Embryonic facial prominence (tissue), 1 donor: ENCODE measurements around the gene TUBB4A.
"Not testable (repeated sequence)": the region's sequence is repeated elsewhere in the genome, so short reads cannot be mapped to it uniquely, and the experiment has no call there.

Experiments
- DNase-seq: peaks from one replicate; pipeline ENCODE4 v3.0.0-alpha.2; 2016; ENCODE audit errors: extremely low spot score

The TUBB4A gene

DNA sequence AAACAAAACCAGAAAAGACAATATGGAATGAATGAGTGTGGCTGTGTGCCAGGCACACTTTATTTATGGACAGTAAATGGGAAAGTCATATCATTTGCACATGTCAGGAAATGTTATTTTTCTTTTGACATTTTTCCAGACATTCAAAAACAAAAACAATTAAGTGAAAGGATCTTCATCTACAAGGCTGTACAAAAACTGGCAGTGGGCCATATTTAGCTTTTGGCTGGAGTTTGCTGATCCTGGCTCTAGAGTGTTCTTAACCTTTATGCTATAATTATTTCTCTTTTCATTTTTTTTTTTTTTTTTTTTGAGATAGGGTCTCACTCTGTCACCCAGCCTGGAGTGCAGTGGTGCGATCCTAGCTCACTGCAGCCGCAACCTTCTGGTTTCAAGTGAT is 22.2 kb upstream of the TUBB4A start:
- no peak for DNase-seq

DNA sequence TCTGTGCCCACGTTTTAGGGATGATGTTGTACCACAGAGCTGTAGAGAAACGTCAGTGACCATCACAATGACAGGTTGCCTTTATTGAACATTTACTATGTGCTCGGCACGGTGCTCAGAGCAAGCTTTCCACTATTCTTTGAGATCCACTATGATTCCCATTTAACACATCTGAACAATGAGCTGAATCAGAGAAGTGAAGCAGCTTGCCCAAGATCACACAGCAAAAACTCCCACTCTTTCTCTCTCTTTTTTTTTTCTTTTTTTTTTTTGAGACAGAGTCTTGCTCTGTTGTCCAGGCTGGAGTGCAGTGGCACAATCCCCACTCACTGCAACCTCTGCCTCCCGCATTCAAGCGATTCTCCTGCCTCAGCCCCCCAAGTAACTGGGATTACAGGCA is 20.6 kb upstream of the TUBB4A start:
- DNase-seq = no peak

DNA sequence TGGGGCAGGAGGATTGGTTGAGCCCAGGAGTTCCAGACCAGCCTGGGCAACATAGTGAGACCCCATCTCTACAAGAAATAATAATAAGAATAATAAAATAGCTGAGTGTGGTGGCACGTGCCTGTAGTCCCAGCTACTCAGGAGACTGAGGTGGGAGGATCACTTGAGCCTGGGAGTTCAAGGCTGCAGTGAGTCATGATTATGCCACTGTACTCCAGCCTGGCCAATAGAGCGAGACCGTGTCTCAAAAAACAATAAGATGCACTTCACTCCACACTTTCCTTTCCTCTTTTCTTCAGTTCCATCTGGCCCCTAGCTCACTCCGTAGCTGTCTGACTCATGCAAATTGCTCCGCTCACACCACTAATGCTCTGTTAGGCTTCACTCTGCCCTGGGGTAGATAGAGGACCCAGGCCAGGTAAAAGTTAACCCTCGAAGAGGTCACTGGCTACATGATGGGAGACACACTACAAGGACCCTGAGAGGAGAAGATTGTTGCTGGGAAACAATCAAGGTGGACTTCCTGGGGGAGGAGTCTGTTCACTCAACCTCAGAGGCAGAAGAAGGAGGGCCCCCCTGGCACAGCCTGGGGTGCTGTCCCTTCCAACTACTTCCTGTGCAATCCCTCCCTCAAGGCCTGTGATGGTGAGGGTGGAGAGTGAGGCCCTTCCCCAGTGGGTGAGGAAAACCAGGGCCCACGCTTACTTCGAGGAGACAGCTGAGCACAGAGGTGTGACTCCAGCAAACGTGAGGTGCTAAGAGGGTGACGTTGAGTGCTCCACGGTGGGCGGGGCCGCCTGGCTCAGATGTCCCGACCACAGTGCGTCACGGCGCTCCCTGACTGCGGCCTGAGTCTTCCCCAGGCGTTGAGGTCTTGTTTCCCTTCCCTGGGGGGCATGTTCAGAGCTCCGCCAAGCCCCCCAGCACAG is 19.9 kb upstream of the TUBB4A start:
- DNase-seq = no peak

GRCh38 chr19:6519289-6519688 is 17.2 kb upstream of the TUBB4A start:
- DNase-seq = no peak

GRCh38 chr19:6518145-6518911 is 16.2 kb upstream of the TUBB4A start:
- DNase-seq = no peak

DNA sequence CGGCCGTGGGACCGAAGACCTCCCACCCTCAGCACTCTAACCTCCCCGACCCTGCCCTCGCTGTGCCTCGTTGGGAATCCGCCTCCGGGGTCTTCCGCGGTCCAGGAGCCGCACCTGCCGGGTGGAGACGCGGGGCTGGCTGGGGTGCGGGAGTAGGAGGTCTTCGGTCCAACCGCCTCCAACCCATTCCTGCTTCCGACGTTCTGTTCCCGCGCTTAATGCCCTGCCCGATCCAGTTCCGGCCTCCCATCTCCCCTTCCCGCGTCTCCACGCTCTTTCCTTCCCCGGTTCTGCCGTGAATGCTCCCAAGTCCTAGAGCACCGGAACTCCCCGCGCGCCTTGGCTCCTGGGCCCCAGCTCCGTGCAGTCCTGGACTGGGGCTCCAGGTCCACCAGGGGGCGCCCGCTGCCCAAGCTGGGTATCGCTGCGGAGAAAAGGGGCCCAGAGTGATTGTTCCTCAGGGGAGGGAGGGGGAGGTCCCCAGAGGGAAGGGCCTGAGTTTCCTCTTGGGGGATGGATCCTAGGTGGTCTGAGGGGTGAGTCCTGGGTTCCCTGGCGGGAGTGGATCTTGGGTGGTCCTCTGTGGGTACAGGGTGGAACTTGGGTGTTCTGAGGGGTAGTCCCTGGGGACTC is 14.7 kb upstream of the TUBB4A start:
- peak; percentile 66 for DNase-seq

DNA sequence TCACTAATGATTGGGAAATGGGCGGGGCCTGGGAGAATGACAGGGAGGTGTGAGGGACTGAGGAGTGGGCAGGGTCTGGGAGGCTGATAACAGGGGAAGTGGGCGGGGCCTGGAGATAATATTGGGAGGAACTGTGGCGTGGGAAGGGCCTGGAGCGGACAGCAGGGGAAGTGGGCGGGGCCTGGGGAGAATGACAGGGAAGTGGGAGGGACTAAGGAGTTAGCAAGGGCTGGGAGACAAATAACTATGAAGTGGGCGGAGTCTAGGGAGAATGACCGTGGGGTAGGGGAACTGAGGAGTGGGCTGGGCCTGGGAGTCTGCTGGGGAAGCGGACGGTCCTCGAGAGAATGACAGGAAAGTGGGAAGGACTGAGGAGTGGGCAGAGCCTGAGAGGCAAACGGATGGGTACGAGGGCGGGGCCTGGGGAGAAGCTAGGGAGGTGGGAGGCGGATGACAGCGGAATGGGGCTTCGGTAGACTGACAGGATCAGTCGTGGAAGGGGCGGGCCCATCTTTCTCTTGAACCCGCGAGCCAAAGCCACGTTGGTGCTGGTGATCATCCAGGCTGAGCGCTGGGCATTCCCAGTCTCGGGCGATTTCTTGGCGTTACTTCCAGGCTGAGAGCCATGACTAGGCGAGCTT is 14.0 kb upstream of the TUBB4A start:
- DNase-seq = peak; percentile 62

DNA sequence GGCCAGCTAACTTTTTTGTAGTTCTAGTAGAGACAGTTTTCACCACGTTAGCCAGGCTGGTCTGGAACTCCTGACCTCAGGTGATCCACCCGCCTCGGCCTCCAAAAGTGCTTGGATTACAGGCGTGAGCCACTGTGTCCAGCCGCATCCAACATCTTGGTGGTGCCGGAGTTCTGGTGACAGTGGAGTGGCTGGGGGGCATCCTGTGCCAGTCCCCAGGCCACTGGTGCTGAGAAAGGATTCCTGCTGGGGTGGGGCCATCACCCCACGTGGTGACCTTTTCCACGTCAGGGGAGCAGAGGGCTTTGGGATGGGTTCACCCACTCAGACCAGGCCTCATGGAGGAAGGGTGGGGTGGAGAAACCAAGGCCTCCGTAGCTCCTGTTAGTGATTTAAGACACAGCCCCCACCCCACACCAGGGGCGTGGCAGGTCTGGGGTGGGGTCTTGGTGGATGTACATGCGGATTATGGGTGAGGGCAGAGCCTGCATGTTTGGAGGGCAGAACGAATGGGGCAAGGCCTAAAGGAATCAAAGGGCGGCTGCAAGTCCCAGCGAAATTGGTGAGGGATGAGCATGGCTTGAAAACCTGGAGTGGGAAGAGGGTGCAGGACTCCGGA is 12.9 kb upstream of the TUBB4A start:
- DNase-seq = no peak

DNA sequence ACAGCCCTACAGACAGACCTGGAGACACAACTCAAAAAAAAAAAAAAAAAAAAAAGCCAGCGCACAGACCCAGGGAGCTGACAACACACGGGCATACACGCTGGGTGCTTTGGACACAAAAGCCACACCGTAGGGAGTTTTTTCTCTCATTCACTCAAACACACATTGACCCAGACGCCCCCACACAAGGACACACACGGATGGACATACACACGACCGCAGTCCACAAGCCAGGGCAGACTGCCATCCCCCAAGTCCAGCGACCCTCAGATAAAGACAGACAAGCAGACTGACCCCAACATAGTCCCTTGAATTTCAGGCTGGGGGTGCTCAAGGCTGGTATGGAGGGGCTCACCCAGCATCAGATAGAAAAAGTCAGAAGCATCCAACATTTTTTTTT is 12.0 kb upstream of the TUBB4A start:
- no peak for DNase-seq

DNA sequence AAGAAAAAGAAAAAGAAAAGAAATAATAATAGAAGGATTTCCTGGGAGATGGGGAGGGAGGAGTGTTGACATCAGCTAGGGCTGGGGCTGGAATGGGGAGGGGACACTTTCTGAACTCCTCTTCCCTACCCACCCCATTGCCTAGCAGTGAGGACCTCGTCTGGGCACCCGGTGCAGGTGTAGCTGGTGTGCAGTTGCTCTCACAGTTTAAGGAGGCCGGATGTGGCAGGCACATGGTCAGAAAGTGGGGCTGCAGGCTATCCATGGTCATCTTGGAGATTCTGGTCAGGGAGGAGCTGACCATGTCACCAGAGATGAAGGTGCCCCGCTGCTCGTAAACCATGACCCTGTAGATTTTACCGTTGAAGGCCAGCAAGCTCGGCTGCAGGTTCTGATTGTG is 8.5 kb upstream of the TUBB4A start:
- DNase-seq = no peak

DNA sequence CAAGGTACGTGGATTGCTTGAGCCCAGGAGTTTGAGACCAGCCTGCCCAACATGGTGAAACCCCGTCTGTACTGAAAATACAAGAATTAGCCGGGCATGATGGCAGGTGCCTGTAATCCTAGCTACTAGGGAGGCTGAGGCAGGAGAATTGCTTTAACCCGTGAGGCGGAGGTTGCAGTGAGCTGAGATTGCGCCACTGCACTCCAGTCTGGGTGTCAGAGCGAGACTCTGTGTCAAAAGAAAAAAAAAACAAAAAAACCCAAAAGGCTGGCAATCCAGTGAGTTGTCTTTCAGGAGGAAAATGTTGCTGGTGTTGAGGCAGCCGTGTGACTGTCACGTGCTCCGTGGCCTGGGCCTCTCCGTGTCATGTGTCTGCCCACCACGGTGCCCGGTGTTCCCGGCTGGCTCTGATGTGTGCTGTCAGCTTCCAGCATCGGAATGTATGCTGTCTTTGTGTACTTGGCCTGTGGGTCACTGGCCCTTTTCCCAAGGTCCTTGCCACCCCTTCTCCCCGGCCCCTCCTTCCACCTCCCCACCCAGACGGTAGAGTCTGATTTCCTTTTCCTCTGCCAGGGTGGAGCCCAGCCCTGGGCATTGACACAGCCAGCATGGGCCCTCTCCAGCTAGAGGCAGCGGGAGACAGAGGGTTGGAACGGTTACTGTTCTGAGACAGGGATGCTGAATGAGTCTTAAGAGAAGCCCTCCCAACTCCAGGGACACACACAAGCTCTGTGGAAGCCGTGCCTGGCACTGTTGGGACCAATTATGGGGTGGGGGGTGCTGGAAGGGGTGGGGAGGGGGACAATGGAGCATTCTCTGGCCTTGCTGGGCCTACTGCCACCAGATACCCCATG is 7.2 kb upstream of the TUBB4A start:
- DNase-seq = no peak

DNA sequence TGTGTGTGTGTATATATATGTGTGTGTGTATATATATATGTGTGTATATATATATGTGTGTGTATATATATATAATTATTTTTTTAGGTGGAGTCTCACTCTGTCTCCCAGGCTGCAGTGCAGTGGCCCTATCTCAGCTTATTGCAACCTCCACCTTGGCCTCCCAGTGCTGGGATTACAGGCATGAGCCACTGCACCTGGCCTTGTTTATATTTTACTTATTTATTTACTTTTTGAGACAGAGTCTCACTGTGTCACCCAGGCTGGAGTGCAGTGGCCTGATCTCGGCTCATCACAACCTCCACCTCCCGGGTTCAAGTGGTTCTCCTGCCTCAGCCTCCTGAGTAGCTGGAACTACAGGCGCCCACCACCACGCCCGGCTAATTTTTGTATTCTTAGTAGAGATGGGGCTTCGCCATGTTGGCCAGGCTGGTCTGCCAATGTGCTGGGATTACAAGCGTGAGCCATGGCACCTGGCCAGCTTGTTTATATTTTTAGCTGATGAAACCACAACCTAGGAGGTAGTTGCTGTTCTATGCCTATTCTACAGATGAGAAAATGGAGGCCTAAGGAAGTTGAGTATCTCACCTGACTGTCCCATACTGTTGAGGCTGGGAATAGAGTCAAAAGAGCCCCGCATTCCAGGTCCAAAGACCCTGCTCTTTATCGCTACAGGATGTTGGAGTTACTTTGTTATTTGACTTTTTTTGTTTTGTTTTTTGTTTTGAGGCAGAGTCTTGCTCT is 6.1 kb upstream of the TUBB4A start:
- DNase-seq = not testable (repeated sequence)

- DNase-seq = no peak
These were observed 1.5 kb upstream of the TUBB4A start for GRCh38 chr19:6503407-6504201.

DNA sequence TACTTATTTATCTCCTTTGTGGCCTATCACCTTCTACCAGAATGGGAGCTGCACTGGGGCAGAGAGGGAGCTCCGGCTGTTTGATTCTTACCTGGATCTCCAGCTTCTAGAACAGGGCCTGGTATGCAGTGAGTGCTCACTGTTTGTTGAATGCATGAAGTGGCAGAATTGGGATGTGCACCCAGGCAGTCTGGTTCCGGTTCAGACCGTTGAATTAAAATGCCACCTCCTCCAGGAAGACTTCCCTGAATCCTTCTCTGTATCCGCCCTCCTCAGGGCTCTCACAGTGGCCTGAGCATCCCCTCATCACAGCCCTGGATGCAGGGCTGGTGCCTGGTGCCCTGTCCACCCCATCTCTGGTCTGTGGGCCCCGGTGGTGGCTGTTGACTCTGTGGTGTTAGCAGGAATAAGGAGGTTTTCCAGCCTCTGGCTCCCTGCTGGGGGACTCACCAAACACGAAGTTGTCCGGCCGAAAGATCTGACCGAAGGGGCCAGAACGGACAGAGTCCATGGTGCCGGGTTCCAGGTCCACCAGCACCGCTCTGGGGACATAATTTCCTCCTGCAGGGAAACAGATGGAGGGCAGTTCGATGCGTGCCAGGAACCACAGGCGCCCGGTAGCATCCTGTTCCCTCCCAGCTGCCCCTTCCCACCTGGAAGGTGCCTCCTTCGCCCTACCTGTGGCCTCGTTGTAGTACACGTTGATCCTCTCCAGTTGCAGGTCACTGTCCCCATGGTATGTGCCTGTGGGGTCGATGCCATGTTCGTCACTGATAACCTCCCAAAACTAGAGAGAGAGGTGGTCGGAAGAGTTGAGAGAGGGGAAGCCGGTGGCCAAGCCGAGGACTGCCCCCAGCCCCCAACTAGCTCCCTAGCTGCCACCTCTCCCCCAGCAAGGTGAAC is 1.0 kb downstream of the TUBB4A start:
- DNase-seq = no peak

- no peak for DNase-seq
These were observed 2.9 kb downstream of the TUBB4A start for GRCh38 chr19:6499052-6499790.

DNA sequence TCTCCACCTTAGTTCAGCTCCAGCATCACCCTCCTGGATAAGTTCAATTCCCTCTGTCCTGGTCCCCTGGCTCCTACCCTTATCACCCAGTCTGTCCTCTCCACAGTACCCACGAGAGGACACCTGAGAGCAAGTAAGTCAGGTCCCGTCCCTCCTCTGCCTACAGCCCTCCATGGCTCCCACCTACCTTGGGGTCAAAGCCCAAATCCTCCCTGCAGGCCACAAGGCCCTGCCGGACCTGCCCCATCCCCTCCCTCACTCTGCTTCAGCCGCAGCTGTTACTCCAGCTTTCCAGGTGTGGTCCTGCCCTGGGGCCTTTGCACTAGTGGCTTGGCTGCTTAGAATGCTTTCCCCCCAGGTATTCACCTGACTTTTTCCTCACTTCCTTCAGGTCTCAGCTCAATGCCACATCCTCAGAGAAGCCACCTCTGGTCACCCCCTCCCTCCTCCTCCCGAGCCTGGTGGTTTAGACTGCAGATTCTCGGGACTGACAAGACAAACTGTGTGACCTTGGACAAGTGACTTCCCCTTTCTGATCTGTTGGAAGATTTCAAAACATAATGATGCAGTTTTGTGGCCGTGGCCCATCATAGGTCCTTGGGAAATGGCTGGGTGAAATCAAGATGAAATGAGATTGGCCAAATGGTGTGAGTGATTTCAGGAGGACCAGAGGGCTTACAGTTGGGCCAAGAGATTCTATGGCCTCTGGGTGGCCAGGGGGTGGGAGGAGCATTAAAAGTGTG is 3.6 kb downstream of the TUBB4A start:
- no peak for DNase-seq

- DNase-seq = no peak
These were observed 6.2 kb downstream of the TUBB4A start for GRCh38 chr19:6495947-6496346.
